NCI-H1436 treated with DMSO at 0.1 percent for 48 hours (cell line): ENCODE results near the gene AK4.
"Not testable (repeated sequence)": the region's sequence is repeated elsewhere in the genome, so short reads cannot be mapped to it uniquely, and the experiment has no call there.

Experiments
- DNase-seq: peaks from one replicate; lab custom pipeline; 2025; lab: John Stamatoyannopoulos, UW

Gene AK4

DNA sequence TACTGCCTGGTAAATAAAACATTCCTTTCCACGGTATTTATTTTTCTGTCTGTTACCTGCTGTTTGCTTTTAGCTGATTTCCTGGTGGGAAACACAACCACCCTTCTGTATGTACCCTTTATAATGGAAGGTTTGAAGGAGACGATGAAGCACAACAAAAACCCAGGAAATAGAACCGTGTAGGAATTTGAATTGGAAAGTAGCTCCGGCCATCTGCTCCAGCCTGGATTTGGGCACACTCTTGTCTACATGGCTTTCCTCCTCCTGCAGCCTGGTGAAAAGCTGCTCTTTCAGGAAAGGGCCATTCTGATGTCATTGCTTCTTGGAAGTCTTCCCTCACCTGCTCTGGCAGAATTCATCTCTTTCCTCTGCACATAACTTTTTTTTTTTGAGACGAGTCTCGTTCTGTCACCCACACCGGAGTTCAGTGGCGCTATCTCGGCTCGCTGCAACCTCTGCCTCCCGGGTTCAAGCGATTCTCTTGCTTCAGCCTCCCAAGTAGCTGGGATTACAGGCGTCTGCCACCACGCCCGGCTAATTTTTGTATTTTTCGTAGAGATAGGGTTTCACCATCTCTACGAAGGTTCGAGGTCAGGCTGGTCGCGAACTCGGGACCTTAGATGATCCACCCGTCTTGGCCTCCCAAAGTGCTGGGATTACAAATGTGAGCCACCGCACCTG, 2.7 kb downstream of the AK4 start:
- DNase-seq, result no peak

DNA sequence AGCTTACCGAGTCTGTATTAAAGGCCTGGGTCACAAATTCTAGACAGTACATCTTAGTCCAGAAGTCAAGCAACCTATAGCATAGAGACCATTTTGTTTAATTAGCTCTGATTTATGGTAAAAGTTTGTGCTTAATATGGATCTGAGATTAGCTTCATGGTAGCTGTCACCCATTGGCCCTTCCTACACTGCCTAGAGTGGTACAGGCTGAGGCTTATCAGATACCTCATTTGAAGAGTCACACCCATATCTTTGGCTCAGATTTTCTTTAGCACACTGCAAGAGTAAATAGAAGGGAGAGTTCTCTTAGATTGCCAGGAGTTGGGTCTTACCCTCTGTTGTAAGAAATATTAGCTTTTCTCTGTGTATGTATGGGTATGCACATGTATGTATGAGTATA, 3.6 kb downstream of the AK4 start:
- DNase-seq, result no peak

DNA sequence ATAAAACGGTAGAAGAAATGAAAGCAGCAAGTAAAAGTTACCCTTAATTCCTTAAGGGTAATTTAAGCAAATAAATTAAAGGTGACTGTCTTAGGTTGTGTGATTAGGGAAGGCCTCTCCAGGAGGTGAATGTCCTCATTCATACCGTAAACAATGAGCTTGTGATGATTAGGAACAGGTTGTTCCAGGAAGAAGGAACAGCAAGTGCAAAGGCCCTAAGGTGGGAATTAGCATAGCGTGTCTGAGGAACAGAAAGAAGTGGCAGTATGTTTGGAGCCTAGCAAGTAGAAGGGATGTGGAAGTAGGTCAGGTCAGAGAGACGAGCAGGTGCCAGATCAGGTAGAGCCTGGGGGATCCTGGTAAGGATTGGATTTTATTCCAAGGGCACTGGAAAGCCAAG, 5.6 kb downstream of the AK4 start:
- no peak for DNase-seq

DNA sequence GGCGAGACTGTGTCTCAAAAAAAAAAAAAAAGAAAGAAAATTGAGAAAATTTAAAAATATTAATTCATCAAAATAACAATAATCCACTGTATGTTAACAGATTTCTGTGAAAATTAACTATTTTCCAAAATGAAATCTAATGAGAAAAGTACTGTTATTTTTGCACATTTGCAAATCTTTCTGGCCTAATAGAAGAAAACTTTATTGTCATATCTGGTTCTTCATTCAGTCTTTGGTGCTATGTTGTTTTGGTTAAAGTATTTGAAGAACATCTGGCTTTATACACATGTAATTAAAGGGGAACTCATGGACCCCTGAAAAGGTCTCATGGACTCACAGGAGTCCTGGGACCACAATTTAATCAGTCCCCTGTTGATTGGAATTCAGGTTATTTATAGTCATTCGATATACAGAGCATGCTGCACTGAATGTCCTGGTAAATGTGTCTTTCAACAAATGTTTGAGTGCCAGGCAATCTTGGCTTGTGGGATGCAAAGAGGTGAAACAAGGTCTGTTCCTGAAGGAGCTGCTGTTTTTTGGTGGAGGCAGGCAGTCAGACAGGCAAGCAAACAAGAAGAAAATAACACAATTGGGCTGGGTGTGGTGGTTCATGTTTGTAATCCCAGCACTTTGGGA, 9.0 kb downstream of the AK4 start:
- no peak for DNase-seq

DNA sequence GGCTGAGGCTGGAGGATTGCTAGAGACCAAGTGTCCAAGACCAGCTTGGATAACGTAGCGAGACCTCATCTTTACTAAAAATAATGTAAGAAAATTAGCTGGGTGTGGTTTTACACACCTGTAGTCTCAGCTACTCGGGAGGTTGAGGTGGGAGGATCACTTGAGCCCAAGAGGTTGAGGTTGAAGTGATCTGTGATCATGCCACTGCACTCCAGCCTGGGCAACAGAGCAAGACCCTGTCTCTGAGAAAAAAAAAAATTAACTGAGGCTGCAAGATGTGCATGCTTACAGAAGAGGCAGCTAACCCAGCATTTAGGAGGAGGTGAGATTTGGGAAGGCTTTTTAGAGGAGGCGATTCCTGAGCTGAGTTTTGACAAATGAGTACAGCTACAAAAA, 9.5 kb downstream of the AK4 start:
- DNase-seq, result no peak

DNA sequence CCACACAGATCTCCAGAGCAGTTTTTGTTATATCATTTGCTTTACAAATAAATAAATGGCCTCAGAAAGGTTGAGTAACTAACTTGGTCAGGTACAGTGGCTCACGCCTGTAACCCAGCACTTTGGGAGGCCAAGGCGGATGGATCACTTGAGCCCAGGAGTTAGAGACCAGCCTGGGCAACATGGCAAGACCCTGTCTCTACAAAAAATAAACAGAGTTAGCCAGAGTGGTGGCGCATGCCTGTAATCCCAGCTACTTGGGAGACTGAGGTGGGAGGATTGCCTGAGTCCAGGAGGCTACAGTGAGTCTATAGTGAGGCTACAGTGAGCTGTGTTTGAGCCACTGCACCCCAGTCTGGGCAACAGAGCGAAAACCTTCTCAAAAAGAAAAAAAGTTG, 11.3 kb downstream of the AK4 start:
- DNase-seq, result not testable (repeated sequence)

DNA sequence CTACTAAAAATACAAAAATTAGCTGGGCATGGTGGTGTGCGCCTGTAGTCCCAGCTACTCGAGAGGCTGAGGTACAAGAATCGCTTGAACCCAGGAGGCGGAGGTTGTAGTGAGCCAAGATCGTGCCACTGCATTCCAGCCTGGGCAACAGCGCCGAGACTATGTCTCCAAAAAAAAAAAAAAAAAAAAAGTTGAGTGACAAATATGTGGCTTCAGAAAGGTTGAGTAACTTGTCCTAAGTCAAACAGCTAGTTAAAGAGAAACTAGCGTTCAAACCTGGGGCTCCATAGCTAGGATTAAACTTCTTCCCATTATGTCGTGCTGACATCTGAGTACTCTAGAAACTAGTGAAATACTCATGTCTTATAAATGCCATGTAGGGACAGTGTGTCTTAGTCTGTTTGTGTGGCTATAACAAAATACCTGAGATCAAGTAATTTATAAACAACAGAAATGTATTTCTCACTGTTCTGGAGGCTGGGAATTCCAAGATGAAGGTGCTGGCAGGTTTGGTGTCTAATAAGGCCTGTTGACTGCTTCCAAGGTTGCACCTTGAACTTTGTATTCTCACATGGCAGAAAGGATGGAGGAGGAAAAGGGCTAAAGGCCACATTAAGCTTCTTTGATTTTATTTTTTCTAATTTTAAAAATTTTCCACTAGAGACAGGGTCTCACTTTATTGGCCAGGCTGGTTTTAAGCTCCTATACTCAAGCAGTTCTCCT, 12.0 kb downstream of the AK4 start:
- DNase-seq, result no peak

DNA sequence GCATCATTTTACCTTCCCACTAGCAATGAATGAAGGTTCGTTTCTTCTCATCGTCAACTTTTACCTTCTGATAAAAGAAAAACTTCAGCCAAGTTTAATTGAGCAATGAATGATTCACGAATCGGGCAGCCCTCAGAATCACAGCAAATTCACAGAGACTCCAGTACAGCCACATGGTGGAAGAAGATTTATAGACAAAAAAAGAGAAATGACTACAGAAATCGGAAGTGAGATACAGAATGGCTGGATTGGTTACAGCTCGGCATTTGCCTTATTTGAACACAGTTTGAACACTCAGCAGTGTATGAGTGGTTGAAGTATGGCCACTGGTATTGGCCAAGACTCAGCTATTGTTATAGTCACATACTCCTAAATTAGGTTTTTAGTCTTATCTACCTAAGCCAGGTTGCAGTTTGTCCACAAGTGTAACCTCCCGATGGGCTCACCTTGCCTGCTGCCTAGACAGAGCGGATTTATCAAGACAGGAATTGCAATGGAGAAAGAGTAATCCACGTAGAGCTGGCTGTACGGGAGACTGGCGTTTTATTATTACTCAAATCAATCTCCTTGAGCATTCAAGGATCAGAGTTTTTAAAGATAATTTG, 15.3 kb downstream of the AK4 start:
- DNase-seq, result no peak

DNA sequence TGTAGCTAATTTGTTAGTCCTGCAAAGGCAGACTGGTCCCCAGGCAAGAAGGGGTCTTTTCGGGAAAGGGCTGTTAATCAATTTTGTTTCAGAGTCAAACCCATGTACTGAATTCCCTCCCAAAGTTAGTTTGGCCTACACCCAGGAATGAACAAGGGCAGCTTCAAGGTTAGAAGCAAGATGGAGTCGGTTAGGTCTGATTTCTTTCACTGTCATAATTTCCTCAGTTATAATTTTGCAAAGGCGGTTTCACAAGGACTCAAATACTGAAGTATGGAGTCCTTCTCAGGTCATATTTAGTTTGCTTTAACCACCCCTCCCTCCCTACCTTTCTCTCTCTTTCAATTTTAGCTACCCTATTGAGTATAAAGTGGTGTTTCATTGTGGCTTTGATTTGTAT, 16.1 kb downstream of the AK4 start:
- not testable (repeated sequence) for DNase-seq

DNA sequence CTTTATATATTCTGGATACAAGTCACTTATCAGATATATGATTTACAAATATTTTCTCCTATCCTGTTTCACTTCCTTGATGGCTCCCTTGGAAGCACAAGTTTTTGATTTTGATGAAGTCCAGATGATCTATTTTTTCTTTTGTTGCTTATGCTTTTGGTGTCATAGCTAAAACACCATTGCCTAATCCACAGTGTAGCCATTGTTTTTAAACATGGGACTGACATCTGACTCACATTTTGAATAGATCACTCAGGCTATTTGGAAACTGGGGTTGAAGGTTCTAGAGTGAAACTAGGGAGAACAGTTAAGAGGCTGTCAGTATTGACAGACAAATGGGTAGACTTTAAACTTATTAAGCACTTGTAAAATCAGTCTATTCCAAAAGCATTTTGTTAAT, 16.6 kb downstream of the AK4 start:
- no peak for DNase-seq

DNA sequence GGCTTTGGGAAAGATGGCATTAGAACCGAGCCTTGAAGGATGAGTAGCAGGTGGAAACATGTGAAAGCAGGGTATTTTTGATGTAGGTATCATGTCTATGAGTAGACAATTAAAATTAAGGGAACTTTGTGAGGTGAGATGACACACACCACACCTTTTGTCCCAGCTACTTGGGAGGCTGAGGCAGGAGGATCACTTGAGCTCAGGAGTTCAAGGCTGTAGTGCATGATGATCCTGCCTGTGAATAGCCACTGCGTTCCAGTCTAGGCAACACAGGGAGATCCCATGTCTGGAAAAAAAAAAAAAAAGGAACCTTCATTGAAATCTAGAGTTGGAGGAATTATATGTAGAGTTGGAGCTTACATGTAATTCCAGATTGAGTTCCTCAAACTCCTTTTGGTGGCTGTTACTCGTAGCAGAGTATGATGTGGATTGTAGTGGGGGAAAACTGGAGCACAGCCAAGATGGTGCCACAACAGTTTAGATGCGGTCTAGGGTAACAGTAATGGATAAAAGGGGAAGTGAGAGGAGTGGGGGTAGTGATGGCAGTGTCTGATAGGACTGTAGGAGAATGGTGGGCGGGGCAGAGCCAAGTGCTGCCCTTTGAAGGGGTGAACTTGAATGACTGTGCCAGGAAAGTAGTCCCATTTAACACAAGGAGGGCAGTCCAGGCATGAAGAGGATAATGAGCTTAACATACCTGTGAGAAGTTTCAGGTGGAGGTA, 17.4 kb downstream of the AK4 start:
- no peak for DNase-seq

DNA sequence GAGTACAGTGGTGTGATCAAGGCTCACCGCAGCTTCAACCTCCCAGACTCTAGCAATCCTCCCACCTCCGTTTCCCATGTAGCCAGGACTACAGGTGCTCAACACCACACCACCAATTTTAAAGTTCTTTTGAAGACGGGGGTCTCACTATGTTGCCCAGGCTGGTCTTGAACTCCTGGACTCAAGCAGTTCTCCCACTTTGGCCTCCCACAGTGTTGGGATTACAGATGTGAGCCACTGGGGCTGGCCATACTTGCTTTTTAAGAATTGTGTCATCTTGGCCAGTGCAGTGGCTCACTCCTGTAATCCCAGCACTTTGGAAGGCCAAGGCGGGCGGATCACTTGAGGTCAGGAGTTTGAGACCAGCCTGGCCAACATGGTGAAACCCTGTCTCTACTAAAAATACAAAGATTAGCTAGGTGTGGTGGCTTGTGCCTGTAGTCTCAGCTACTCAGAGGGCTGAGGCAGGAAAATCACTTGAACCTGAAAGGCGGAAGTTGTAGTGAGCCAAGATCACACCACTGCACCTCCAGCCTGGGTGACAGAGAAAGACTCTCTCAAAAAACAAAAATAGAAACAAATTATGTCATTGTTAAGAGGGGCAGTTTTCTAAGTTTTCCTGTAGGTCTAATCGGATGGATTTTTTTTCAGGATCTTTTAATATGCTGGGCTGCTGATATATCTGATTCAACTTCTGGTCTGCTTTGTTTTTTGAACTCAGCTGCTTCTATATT, 18.7 kb downstream of the AK4 start:
- DNase-seq, result no peak

DNA sequence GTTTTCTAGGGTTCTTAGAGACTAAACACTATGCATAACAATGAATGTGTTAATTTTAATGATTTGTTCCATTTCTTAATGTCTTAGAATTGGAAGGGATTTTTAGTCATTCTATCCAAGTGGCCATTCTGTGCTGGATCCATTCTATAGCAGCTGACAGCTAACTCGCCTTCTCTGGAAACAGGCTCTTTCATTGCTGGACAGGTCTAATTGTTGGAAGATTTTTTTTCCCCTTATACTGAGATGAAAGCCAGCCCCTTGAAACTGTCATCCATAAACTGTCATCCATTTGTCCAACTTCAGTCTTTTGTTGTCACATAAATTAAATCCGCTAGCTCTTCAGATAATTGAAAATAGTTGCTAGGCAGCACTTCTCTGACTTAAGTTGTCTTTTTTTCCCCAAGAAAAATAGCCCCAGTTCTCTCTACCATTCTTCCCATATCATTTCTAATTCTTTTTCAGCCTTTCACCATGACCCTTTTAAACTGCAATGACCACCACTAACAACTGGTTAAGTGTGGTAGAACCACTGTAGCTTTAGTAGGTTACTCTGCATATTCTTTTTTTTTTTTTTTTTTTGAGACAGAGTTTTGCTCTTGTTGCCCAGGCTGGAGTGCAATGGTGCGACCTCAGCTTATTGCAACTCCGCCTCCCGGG, 19.7 kb downstream of the AK4 start:
- DNase-seq, result no peak

DNA sequence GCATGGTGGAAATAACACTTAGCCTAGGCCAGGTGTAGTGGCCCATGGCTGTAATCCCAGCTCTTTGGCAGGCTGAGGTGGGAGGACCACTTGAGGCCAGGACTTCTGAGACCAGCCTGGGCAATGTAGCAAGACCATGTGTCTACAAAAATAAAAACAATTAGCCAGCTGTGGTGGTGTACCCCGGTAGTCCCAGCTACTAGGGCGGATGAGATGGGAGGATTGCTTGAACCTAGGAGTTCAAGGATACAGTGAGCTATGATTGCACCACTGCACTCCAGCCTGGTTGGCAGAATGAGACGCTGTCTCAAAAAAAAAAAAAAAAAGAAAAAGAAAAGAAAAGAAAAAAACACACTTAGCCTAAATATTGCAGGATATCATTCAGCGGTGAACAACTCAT, 20.9 kb downstream of the AK4 start:
- DNase-seq, result no peak

DNA sequence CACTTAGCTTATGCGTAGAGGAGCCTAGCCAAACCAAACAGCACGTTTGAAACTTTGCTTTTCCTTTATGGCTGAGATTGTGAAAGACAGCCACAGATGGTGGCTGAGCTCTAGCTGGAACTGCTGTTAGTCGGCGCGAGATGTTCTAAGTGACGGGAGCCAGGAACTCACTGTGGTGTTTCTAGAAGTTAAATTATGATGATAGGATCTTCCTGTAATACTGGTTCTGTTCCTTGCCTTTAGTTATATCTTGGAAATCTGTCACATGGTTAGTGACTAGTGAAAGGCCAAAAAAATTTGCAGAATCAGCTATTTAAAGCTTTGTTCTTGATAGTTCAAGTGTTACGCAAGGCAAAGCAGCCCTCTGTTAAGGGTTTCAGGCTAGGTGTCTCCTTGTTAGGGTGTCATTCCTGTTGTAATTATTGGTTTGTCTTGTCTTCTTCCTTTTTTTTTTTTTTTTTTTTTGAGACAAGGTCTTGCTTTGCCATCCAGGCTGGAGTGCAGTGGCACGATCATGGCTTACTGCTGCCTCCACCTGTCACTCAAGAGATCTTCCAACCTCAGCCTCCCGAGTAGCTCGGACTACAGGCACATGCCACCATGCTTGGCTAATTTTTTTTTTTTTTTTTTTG, 22.6 kb downstream of the AK4 start:
- no peak for DNase-seq

DNA sequence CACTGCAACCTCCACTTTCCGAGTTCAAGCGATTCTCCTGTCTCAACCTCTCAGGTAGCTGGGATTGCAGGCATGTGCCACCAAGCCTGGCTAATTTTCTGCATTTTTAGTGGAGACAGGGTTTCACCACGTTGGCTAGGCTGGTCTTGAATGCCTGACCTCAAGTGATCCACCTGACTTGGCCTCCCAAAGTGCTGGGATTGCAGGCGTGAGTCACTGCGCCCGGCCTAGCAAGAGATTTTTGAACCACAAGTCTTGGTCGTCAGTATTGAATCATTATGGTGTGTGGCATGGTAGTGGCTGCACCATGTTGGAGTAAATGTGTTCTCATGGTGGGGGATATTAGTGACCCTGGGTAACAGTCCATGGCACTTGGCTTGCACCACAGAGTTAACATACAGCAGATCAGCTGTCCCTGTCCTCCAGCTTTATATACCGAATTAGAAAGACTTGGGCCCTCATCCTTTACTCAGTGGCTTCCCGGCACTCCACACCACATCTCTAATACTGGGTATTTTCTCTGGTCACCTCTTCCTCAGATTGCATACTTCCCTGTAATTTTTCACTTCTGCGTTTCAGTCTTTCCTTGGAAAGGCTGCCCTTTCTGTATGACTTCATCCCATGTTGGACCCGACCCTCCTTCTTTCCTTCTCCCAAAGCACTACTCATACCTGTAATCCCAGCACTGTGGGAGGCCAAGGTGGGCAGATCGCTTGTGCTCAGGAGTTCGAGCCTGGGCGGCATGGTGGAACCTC, 25.1 kb downstream of the AK4 start:
- DNase-seq, result no peak

DNA sequence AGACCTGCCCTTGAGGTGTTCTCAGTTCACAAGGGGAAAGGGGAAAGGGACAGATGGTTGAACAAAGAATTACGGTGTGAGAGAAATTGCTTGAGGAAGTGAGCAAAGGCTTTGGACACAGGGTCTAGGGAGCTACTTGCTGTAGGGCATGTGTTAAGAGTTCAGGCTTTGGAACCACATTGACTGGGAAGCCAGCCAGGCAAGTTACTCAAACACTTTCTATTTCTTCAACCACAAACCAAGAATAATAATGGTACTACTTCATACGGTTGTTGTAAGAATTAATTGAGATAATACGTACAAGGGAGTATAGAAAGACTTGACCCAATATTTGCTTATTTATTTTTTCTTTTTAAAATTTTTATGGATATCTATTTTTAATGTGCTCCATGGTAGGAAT, 26.6 kb downstream of the AK4 start:
- no peak for DNase-seq

DNA sequence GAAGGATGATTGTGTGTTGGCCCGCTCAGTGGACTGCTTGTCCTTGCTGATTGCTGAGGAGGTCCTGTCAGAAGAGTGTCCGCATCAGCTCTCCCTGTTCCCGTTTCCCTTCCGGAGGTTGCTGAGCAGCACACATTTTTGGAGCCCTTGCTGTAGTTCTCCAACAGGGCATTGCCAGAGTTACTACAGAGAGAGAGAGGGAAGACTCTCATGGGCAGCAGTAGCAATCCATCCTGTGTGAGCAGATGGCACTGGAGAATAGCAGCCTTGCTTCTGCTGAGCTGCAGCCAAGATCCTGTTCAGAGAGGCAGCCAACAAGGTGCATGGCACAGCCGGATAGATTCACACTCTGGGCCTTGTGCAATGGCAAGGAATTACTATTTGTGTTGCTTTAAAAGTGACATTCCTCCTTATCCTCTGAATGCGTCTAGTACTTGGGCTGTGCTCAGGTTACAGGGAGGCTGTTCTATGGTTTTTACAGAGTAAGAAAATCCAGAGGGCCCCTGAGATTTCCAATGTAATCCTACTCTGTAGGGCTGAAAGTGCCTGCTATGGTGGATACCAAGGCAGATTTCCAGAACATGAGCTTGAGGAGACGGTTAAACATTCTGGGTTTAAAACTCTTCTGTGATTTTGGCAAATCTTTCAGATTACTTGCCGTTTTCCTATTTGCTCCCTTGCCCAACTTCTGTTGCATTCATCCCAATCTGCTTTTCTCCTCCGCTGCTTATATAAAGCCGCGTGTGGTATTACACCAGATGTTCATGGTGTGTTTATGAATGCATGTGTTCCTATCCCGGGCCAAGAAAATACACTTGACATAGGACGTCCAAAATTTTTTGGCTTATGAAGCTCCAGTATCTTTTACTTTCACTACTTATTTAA, 27.4 kb downstream of the AK4 start:
- no peak for DNase-seq

DNA sequence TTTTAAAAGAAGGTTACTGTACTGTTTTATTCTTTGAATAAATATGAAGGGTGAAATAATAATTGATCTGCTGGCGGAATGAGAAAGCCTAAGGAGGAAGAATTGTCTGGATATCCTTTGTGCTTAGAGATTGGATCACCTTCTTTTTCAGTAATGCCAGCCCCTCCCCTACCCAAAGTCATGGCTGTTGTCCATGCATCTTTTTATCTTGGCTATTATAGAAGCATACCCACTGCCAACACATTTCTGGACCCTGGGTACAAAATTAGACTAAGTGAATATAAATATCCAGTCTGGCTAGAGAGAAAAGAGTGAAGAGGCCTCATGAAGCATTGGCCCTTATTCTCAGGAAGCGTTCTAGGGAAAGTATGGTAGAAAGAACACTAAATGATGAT, 28.1 kb downstream of the AK4 start:
- no peak for DNase-seq
